GM20431 (cell line): ENCODE data around the gene TCF3.

ENCODE experiments used
- in situ Hi-C: fragments of 300-500 bp; cut with MseI, MboI; formaldehyde crosslinking; loops from one replicate; pipeline ENCODE4 v1.15.0; 2020; ENCODE audit warnings: low sequenced_read_pairs; ENCODE audit not compliant: unreplicated experiment

TCF3 gene

GRCh38 chr19:1633269-1633826 is 19.1 kb downstream of the TCF3 start:
- in situ Hi-C loops = no loop called here

GRCh38 chr19:1632462-1633268 is 19.8 kb downstream of the TCF3 start:
- in situ Hi-C loops = no loop called here

GRCh38 chr19:1631557-1632100 is 20.8 kb downstream of the TCF3 start:
- in situ Hi-C loops = no loop called here

GRCh38 chr19:1630811-1631210 is 21.6 kb downstream of the TCF3 start:
- in situ Hi-C loops = no loop called here

GRCh38 chr19:1630012-1630411 is 22.4 kb downstream of the TCF3 start:
- in situ Hi-C loops = no loop called here

GRCh38 chr19:1629256-1629808 is 23.1 kb downstream of the TCF3 start:
- in situ Hi-C loops = no loop called here

GRCh38 chr19:1627194-1627593 is 25.2 kb downstream of the TCF3 start:
- in situ Hi-C loops = no loop called here

GRCh38 chr19:1626417-1627010 is 25.9 kb downstream of the TCF3 start:
- in situ Hi-C loops = no loop called here

- in situ Hi-C loops = no loop called here
These were observed 28.0 kb downstream of the TCF3 start for GRCh38 chr19:1624458-1624857.

GRCh38 chr19:1622541-1622940 is 29.9 kb downstream of the TCF3 start:
- in situ Hi-C loops = no loop called here

GRCh38 chr19:1622007-1622406 is 30.4 kb downstream of the TCF3 start:
- in situ Hi-C loops = no loop called here

GRCh38 chr19:1621574-1621973 is 30.8 kb downstream of the TCF3 start:
- in situ Hi-C loops = no loop called here

GRCh38 chr19:1621021-1621420 is 31.4 kb downstream of the TCF3 start:
- in situ Hi-C loops = no loop called here

- in situ Hi-C loops = no loop called here
These were observed 31.9 kb downstream of the TCF3 start for GRCh38 chr19:1620502-1620901.

GRCh38 chr19:1619703-1620102 is 32.7 kb downstream of the TCF3 start:
- in situ Hi-C loops = no loop called here

- in situ Hi-C loops = no loop called here
These were observed 33.3 kb downstream of the TCF3 start for GRCh38 chr19:1619094-1619439.

GRCh38 chr19:1618157-1619093 is 34.0 kb downstream of the TCF3 start:
- in situ Hi-C loops = no loop called here

GRCh38 chr19:1616875-1617274 is 35.5 kb downstream of the TCF3 start:
- in situ Hi-C loops = no loop called here

- in situ Hi-C loops = no loop called here
These were observed 36.0 kb downstream of the TCF3 start for GRCh38 chr19:1616396-1616795.

- in situ Hi-C loops = no loop called here
These were observed 37.2 kb downstream of the TCF3 start for GRCh38 chr19:1615156-1615765.
